Measurements from ENCODE around the gene ANAPC7.
"Not testable (repeated sequence)": the region's sequence is repeated elsewhere in the genome, so short reads cannot be mapped to it uniquely, and the experiment has no call there.

The ANAPC7 gene

GRCh38 chr12:110426406-110426805, 22.9 kb upstream of the ANAPC7 start:
- Histone ChIP-seq H3K79me2 (ENCODE audit: low read length) (no peaks in the 10 kb centered on the region), H3K27ac (ENCODE audit: low read length) (no peak overlapping the region), H3K4me3 (ENCODE audit: low read length) (no peak overlapping the region), H3K9ac (ENCODE audit: low read length) (no peak overlapping the region), H3K4me1 (ENCODE audit: low read length) (peaks cover 10% of the 10 kb centered on the region; the same call in 1 of the 2 replicates), H2AFZ (ENCODE audit: low read depth, low read length) (no peak overlapping the region), H3K27me3 (ENCODE audit: low read depth, low read length) (no peaks in the 10 kb centered on the region), H3K4me2 (ENCODE audit: low read length) (no peak overlapping the region), H3K9me3 (ENCODE audit: insufficient read depth, low read length) (no peaks in the 10 kb centered on the region), H4K20me1 (ENCODE audit: insufficient read depth, low read length) (no peaks in the 10 kb centered on the region), H3K36me3 (replicated peaks; ENCODE audit: low read depth, low read length) (no peaks in the 10 kb centered on the region)
- TF ChIP-seq CTCF (IDR thresholded peaks at IDR 0.05; ENCODE audit: low read depth, low read length) (no peak), EZH2phosphoT487 (IDR thresholded peaks at IDR 0.05; ENCODE audit: low read depth) (no peak)

- Histone ChIP-seq H3K79me2 (ENCODE audit: low read length) (no peaks in the 10 kb centered on the region), H2AFZ (ENCODE audit: low read depth, low read length) (no peak overlapping the region), H3K27me3 (ENCODE audit: low read depth, low read length) (no peaks in the 10 kb centered on the region), H3K36me3 (replicated peaks; ENCODE audit: low read depth, low read length) (no peaks in the 10 kb centered on the region), H3K4me1 (ENCODE audit: low read length) (peaks cover 6% of the 10 kb centered on the region; the same call in 1 of the 2 replicates), H3K4me3 (ENCODE audit: low read length) (no peak overlapping the region), H3K4me2 (ENCODE audit: low read length) (no peak overlapping the region), H4K20me1 (ENCODE audit: insufficient read depth, low read length) (no peaks in the 10 kb centered on the region), H3K9me3 (ENCODE audit: insufficient read depth, low read length) (no peaks in the 10 kb centered on the region), H3K27ac (ENCODE audit: low read length) (no peak overlapping the region), H3K9ac (ENCODE audit: low read length) (no peak overlapping the region)
- TF ChIP-seq CTCF (IDR thresholded peaks at IDR 0.05; ENCODE audit: low read depth, low read length) = no peak
- no peak for TF ChIP-seq EZH2phosphoT487 (IDR thresholded peaks at IDR 0.05; ENCODE audit: low read depth)
These were observed 20.7 kb upstream of the ANAPC7 start for GRCh38 chr12:110424237-110424636.

- Histone ChIP-seq H4K20me1 (ENCODE audit: insufficient read depth, low read length) (no peaks in the 10 kb centered on the region), H2AFZ (ENCODE audit: low read depth, low read length) (no peak overlapping the region), H3K36me3 (replicated peaks; ENCODE audit: low read depth, low read length) (no peaks in the 10 kb centered on the region), H3K27ac (ENCODE audit: low read length) (no peak overlapping the region), H3K4me3 (ENCODE audit: low read length) (no peak overlapping the region), H3K79me2 (ENCODE audit: low read length) (no peaks in the 10 kb centered on the region), H3K9me3 (ENCODE audit: insufficient read depth, low read length) (no peaks in the 10 kb centered on the region), H3K4me2 (ENCODE audit: low read length) (no peak overlapping the region), H3K27me3 (ENCODE audit: low read depth, low read length) (no peaks in the 10 kb centered on the region), H3K4me1 (ENCODE audit: low read length) (peaks cover 18% of the 10 kb centered on the region), H3K9ac (ENCODE audit: low read length) (no peak overlapping the region)
- TF ChIP-seq EZH2phosphoT487 (IDR thresholded peaks at IDR 0.05; ENCODE audit: low read depth) (no peak), CTCF (IDR thresholded peaks at IDR 0.05; ENCODE audit: low read depth, low read length) (no peak)
These were observed 18.2 kb upstream of the ANAPC7 start for GRCh38 chr12:110421701-110422100.

GRCh38 chr12:110421159-110421661, 17.7 kb upstream of the ANAPC7 start:
- peaks cover 18% of the 10 kb centered on the region for H3K4me1 ChIP-seq (ENCODE audit: low read length)
- H4K20me1 ChIP-seq (ENCODE audit: insufficient read depth, low read length) = no peaks in the 10 kb centered on the region
- H2AFZ ChIP-seq (ENCODE audit: low read depth, low read length) = no peak overlapping the region
- no peaks in the 10 kb centered on the region for H3K27me3 ChIP-seq (ENCODE audit: low read depth, low read length)
- no peak overlapping the region for H3K9ac ChIP-seq (ENCODE audit: low read length)
- no peaks in the 10 kb centered on the region for H3K79me2 ChIP-seq (ENCODE audit: low read length)
- H3K4me2 ChIP-seq (ENCODE audit: low read length) = no peak overlapping the region
- H3K27ac ChIP-seq (ENCODE audit: low read length) = no peak overlapping the region
- H3K4me3 ChIP-seq (ENCODE audit: low read length) = no peak overlapping the region
- H3K9me3 ChIP-seq (ENCODE audit: insufficient read depth, low read length) = no peaks in the 10 kb centered on the region
- H3K36me3 ChIP-seq (replicated peaks; ENCODE audit: low read depth, low read length) = no peaks in the 10 kb centered on the region
- no peak for TF ChIP-seq CTCF (IDR thresholded peaks at IDR 0.05; ENCODE audit: low read depth, low read length)

- not testable (repeated sequence) for H4K20me1 ChIP-seq (ENCODE audit: insufficient read depth, low read length); H3K4me2 ChIP-seq (ENCODE audit: low read length); H3K4me3 ChIP-seq (ENCODE audit: low read length); H3K27me3 ChIP-seq (ENCODE audit: low read depth, low read length); H3K79me2 ChIP-seq (ENCODE audit: low read length); H3K36me3 ChIP-seq (replicated peaks; ENCODE audit: low read depth, low read length); H2AFZ ChIP-seq (ENCODE audit: low read depth, low read length); H3K27ac ChIP-seq (ENCODE audit: low read length); H3K9ac ChIP-seq (ENCODE audit: low read length); H3K9me3 ChIP-seq (ENCODE audit: insufficient read depth, low read length)
- peaks cover 18% of the 10 kb centered on the region for H3K4me1 ChIP-seq (ENCODE audit: low read length)
These were observed 17.1 kb upstream of the ANAPC7 start for GRCh38 chr12:110420644-110421043.

- Histone ChIP-seq H3K4me2 (ENCODE audit: low read length) (peak overlapping the region; percentile 80), H3K4me1 (ENCODE audit: low read length) (peaks cover 12% of the 10 kb centered on the region), H3K4me3 (ENCODE audit: low read length) (peak overlapping the region; percentile 74), H3K9ac (ENCODE audit: low read length) (peak overlapping the region; percentile 67), H3K27ac (ENCODE audit: low read length) (0 out of 2 replicates have a peak overlapping the region, but pooled peaks have one; percentile 38), H2AFZ (ENCODE audit: low read depth, low read length) (peak overlapping the region; percentile 74)
- H3K36me3 ChIP-seq (replicated peaks; ENCODE audit: low read depth, low read length); H3K27me3 ChIP-seq (ENCODE audit: low read depth, low read length); H3K79me2 ChIP-seq (ENCODE audit: low read length); H3K9me3 ChIP-seq (ENCODE audit: insufficient read depth, low read length); H4K20me1 ChIP-seq (ENCODE audit: insufficient read depth, low read length): not testable (repeated sequence)
These were observed 13.6 kb upstream of the ANAPC7 start for GRCh38 chr12:110417113-110417512.
